Activated gamma-delta T cell treated with anti-CD3 and anti-CD28 coated beads, Interleukin-2, amount 50 U/mL, for 16 hours (primary cell): ENCODE data around the gene RUNX3.

Source experiments
- DNase-seq: peaks from one replicate; pipeline ENCODE4 v3.0.0-alpha.2; 2020; ENCODE audit warnings: low read depth

RUNX3 gene

GRCh38 chr1:24946861-24947658 is 17.0 kb upstream of the RUNX3 start:
- DNase-seq = no peak

- DNase-seq = no peak
These were observed 15.6 kb upstream of the RUNX3 start for GRCh38 chr1:24945354-24946326.

- no peak for DNase-seq
These were observed 14.2 kb upstream of the RUNX3 start for GRCh38 chr1:24944318-24944717.

- DNase-seq = no peak
These were observed 12.7 kb upstream of the RUNX3 start for GRCh38 chr1:24942789-24943188.

DNA sequence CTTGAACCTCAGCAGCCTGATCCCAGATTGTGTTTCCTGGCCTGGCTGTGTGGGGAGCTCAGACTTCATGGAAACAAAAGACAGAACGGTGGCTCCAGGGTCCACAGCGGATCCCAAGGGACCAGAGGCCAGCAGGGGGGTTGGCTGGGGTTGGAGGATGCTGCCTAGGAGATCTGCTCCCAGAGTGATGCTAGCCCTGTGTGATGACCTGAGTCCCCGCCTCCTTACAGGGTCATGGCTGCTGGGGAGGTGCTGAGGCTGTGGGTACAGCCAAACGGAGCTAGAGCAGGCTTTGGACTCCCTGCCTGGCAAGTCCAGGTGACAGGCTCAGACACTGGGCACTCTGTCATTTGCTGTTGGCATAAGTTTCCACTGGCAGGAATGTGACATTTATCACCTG is 11.5 kb upstream of the RUNX3 start:
- no peak for DNase-seq

GRCh38 chr1:24940231-24940630 is 10.2 kb upstream of the RUNX3 start:
- no peak for DNase-seq

- DNase-seq = no peak
These were observed 9.7 kb upstream of the RUNX3 start for GRCh38 chr1:24939675-24940193.

DNA sequence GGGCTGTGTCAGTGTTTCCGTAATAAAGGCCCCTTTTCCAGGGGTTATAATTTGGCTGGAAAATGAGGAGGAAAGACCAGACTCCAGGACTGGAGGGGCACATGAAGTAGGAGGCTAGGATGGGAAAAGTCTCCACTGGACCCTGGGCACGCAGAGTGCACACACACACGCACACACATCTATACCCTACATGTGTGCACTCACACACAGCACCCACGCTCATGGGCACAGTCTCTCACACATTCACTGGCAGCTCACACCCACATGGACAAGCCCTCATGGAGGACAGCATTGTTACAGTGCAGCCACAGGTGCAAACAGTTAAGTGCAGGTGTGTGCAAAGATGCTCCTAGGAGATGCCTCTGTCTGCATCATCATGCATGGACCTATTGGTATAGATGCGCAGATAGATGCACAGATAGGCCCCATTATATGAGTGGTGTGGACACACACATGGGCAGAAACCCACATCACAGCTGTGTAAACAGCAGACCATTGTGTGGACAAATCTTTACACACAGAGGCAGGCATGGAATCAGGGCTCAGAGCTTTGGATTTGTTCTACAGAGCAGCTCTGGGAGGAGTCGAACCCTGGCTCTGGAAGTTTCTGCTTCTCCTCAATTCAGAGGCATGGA is 9.1 kb upstream of the RUNX3 start:
- no peak for DNase-seq

- no peak for DNase-seq
These were observed 8.2 kb upstream of the RUNX3 start for GRCh38 chr1:24938276-24938675.

GRCh38 chr1:24936684-24937083 is 6.6 kb upstream of the RUNX3 start:
- no peak for DNase-seq

DNA sequence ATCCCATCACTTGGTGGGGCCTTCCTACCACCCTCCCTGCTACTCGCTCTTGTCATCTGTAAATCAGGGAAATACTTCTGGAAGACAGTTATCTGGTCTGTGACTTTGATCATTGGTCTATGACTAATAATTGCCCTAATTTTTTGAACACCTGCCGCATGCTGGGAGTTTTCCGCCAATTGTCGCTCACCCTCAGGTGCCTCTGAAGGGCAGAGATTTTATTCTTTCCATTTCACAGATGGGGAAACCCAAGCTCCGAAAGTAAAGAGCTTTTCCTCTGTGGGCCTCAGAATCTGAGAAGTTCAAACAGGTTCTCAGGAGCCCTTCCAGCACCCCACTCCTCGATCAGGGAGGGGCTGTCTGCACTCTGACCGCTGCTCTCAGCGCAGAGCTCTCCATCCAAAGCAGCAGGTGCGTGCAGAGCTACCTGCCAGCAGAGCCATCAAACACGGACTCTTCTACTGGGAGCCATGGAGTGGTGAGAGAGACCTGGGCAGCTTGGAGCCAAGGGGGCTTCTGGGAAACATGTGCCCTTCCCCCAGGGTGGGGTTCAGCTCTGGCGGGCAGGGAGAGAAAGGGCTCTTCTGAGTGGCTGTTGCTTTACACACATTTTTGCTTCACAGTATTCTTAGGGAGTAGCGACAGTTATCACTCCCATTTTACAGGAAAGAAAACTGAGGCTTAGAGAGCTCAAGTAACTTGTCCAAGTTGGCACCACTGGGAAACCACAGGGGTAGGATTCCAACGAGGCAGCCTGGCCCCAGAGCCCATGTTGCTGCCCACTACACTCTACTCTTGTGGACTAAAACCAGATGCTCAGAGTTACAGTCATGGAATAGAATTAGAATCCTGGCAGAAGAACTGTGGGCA is 5.8 kb upstream of the RUNX3 start:
- DNase-seq = no peak

DNA sequence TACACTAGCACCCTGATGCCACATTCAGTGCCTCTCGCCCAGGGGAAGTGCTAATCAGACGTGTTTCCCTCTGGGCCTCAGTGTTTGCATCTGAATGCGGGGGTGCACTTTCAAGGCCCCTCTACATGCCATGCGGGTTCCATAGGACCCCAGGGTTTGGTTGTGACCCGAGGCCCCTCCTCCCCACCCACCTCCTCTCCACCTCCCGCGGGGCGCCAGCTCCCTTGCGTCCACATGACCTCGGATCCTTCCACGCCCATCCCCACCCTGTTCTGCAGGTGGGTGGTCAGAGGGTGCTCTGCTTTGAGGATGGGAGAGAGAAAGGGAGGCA is 5.1 kb upstream of the RUNX3 start:
- no peak for DNase-seq

DNA sequence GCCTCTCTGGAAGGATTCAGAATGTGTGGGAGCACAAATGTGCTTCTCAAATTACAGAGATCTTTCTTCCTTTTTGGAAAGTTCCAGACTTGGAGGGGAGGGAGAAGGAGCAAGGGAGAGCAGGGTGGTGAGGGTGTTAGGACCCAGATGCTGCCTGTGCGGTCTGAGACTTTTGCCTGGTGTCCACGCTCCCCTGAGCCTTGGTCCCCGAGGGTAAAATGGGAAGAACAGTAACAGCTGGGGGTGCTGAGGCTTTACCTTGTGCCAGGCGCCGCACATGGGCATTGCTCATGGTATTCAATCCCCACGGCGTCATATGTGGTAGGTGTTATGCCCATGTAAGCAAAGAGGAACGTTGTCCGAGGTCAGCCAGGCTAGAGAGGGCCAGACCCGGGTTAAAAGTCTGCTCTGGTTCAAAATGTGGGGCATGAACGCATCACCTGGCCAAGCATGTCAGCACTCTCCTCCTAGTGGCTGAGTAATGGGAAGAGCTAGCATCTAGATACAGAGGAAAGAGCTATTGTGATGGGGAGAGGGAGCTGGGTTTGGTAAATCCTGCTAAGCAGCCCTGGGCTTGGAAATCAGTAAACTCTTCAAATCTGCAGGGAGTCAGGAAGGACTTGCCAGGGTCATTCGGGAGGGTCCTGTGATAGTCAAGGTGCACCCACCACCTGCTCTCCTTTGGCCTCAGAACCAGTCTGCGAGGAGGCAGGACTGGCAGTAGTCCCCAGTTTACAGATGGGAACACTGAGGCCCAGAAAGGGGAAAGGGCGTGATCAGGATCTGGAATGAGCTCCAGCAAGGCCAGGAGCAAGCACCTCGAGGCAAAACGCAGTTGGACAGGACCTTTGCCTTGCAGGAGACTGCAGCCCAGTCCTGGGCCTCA is 4.5 kb upstream of the RUNX3 start:
- DNase-seq = no peak

DNA sequence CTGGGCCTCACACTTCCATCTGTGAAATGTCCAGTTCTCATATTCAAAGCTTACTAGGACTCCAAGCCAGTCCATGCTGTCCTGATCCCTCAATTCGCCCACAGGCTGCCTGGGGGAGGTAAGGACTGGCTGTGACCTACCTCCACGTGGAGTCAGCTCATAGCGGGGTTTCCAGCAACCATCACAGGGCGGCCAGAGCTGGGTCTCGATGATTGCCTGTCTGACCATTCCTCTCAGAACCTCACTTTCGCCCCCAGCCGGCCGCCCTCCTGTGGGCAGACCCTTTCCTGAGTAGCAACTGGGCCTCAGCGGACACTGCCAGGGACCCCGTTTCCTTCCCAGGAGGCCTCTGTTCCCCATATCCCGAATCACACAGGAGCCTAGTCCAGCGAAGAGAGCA is 3.4 kb upstream of the RUNX3 start:
- DNase-seq = no peak

DNA sequence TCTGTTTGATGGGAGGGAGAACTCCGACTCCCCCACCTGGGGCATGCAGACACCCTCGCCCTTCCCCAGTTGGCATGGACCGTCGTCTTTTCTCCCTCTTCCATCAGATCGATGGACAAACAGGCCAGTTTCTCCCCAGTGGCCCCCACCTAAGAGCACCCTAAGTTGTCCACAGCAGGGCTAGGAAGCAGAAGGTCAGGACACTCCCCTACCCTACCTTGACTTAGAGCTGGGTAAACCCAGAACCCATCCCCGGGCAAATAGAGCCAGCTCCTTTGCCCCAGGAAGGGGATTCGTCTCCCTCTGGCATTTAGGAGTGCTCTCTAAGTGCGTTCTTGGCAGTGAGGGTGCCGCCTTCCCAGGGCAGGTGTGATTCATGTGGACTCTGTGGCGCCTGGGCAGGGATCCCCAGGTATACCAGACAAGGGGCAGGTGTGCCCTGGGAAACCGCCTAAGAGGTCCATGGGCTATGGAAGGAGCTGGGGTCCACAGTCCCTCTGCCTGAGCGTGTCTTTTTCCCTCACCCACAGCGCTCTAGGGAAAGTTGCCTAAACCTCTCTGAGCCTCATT is 2.7 kb upstream of the RUNX3 start:
- DNase-seq = no peak

GRCh38 chr1:24932284-24932683 is 2.2 kb upstream of the RUNX3 start:
- no peak for DNase-seq

DNA sequence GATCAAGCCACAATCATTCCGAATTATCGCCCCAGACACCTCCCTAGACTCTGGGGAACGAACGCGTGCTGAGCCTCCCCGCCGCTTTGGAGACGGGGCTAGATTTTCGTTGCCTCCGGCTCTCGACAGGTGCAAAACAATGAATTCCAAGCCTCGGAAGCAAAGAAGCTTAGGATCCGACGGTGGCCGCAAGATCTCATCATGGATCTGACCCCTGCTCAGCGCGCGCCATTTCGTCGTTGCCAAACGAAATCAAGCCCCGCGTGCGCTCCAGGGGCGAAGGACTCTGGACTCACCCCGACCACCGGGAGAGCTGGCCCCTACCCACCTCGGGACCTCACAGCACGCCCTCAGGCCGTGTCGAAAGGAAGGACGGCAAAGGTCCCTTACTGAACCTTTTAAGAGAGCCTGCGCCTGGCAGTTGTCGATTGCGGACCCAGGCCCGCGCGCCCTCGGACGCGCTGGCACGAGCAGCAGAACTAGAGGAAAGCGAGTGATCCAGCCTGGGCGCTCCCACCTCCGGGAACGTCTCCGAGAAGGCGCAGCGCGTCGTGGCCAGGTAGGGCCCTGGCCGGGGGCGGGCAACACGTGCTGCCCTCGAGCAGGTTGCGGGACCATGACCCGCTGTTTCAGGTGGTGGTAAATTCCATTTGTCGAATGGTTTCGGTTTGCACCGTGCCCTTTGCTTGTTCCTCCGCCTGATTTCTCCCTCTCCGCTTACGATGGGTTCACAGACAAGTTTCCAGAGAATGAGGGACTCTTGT is 1.6 kb upstream of the RUNX3 start:
- no peak for DNase-seq

- DNase-seq = no peak
These were observed 1.0 kb upstream of the RUNX3 start for GRCh38 chr1:24931146-24931467.

DNA sequence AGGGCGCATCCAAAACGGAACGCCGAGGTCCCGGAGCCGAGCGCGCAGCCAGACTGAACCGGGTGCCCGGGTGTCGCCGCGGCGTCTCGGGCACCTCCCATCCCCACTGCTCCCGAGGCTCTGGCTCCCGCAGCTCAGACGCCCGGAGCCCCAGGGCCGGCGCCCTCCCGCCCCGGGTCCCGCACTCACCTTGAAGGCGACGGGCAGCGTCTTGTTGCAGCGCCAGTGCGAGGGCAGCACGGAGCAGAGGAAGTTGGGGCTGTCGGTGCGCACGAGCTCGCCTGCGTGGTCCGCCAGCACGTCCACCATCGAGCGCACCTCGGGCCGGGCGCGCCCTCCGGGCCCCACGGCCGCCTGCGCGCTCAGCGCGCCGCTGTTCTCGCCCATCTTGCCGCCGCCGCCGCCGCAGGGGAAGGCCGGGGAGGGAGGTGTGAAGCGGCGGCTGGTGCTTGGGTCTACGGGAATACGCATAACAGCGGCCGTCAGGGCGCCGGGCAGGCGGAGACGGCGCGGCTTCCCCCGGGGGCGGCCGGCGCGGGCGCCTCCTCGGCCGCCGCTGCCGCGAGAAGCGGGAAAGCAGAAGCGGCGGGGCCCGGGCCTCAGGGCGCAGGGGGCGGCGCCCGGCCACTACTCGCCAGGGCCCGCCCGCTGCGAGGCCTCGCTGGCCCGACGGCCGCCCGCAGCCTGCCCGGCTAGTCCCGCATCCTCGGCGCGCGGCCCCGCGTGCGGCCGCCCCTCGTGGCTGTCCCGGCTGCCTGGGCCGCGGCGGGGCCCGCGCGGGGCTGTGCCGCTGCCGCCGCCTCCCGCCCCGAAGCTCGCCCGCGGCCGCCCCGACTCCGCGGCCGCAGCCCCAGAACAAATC is 447 bp downstream of the RUNX3 start:
- DNase-seq = no peak
